ENCODE data around the gene NUMB.

NUMB gene

DNA sequence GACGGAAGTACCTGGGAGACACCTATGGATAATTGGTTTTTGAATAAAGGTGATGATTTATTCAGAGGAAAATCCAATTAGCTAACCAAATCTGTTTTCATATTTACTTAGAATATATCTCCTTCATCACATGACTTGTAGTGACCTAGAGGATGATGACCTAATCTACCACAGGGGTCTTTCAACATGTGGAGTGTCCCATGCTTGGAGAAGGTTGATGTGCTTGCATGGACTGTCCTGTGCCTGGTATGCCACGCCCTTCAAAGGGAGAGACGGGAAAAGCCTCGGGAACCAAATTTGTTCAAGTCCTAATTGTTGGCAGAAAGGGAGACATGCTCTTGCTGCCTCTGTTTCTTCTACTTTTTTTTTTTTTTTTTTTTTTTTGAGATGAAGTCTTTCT is 232.8 kb downstream of the NUMB start:
- no peak overlapping the region for H3K27ac Mint-ChIP-seq
- H3K4me3 Mint-ChIP-seq, result no peak overlapping the region
- H3K4me1 Mint-ChIP-seq, result peaks cover 21% of the 10 kb centered on the region
- DNase-seq (no peak), ATAC-seq (no peak)
- no peaks in the 10 kb centered on the region for H3K27me3 Mint-ChIP-seq
- H3K9me3 Mint-ChIP-seq, result no peaks in the 10 kb centered on the region

All from stimulated activated naive CD8-positive, alpha-beta T cell treated with anti-CD3 and anti-CD28 coated beads, Interleukin-15, amount 100 ng/mL, for 72 hours (primary cell).